HCT116 (cell line): Measurements from ENCODE around the gene PPEF2. TPM values are rescaled to one million over a fixed set of nuclear protein-coding genes. Genes with fewer than 3 reads are reported as not detected.

Experiments used
- ATAC-seq: fragments of 200-7000 bp; cut with Tn5 transposase; 2 replicates; pipeline ENCODE4 v1.9.1; 2020; ENCODE audit warnings: mild to moderate bottlenecking, moderate library complexity
- BruUV-seq: library from RNA; stranded (reverse); fragments of 400-500 nt; replicated peaks from 2 replicates; lab custom pipeline; 2021; lab: Mats Ljungman, UMichigan
- CTCF ChIA-PET: fragments of 300-600 bp; sonication (Branson Sonifier 250); formaldehyde crosslinking; loops from one replicate; lab custom pipeline; 2021; ENCODE audit warnings: antibody characterized with exemption; lab: Charles Lee
- POLR2A ChIA-PET: fragments of 300-600, 350-600 bp; sonication (Branson Sonifier 250); formaldehyde crosslinking; loops from one replicate; lab custom pipeline; 2021; ENCODE audit warnings: antibody characterized with exemption; lab: Charles Lee
- RAD21 ChIA-PET, 2 experiments: fragments of 300-600 bp; sonication (Branson Sonifier 250); formaldehyde crosslinking; loops; one replicate each; lab custom pipeline; 2023; ENCODE audit warnings: low total read pairs in 2 of 2; ENCODE audit not compliant: uncharacterized antibody in 2 of 2, unreplicated experiment in 2 of 2, low non-redundant PET in 1 of 2; lab: Charles Lee
- DNase-seq: peaks from one replicate; pipeline ENCODE4 v3.0.0-alpha.2; 2010; ENCODE audit warnings: low read depth, low spot score
- H2AFZ ChIP-seq: fragments of 200-600 bp; shearing (Covaris generic), sonication (generic); 2 replicates; pipeline ENCODE4 v1.6.1; 2017; ENCODE audit warnings: low read depth, mixed run types, mixed read lengths, antibody characterized with exemption, low read length; ENCODE audit not compliant: poor library complexity, severe bottlenecking
- H3K27ac ChIP-seq: 2 replicates; pipeline ENCODE4 v1.5.1; 2012; ENCODE audit warnings: low read depth, low read length
- H3K27me3 ChIP-seq: fragments of 200-600 bp; sonication (generic); 2 replicates; pipeline ENCODE4 v1.6.1; 2016; ENCODE audit warnings: mixed run types, low read length, mixed read lengths; ENCODE audit not compliant: insufficient read depth
- H3K36me3 ChIP-seq, 2 experiments: fragments of 200-500 bp in 1 of 2; fragments of 200-600 bp in 1 of 2; sonication (Bioruptor generic) in 1 of 2; sonication (generic) in 1 of 2; 2 replicates each; pipeline versions ENCODE4 v1.5.1 to v1.6.1; 2014 to 2016; ENCODE audit warnings: low read length in 2 of 2, inconsistent platforms in 1 of 2, mixed read lengths in 1 of 2, mixed run types in 1 of 2; ENCODE audit not compliant: insufficient read depth in 2 of 2, control insufficient read depth in 1 of 2
- H3K4me1 ChIP-seq, 2 experiments: fragments of 200-600 bp in 1 of 2; sonication (generic) in 1 of 2; 2 replicates each; pipeline versions ENCODE4 v1.5.1 to v1.6.1; 2012 to 2017; ENCODE audit warnings: low read length in 2 of 2, inconsistent platforms in 1 of 2, mild to moderate bottlenecking in 1 of 2, mixed read lengths in 1 of 2, mixed run types in 1 of 2, moderate library complexity in 1 of 2; ENCODE audit not compliant: insufficient read depth in 2 of 2, control insufficient read depth in 1 of 2
- H3K4me2 ChIP-seq: fragments of 200-600 bp; sonication (generic); 2 replicates; pipeline ENCODE4 v1.6.1; 2017; ENCODE audit warnings: mixed run types, low read length, mixed read lengths
- H3K4me3 ChIP-seq, 2 experiments: fragments of 200-600 bp in 1 of 2; sonication (generic) in 1 of 2; replicated peaks in 1 of 2; 2 replicates each; pipeline ENCODE4 v1.5.1; 2011 to 2016; ENCODE audit warnings: low read length in 2 of 2, control low read depth in 1 of 2, low read depth in 1 of 2, mild to moderate bottlenecking in 1 of 2, mixed read lengths in 1 of 2, mixed run types in 1 of 2
- H3K79me2 ChIP-seq: fragments of 200-600 bp; sonication (generic); 2 replicates; pipeline ENCODE4 v1.6.1; 2017; ENCODE audit warnings: mild to moderate bottlenecking, mixed run types, low read length, moderate library complexity, mixed read lengths; ENCODE audit not compliant: insufficient read depth
- H3K9ac ChIP-seq: fragments of 200-600 bp; sonication (generic); 2 replicates; pipeline ENCODE4 v1.6.1; 2016; ENCODE audit warnings: low read length, mixed read lengths
- H3K9me2 ChIP-seq: fragments of 200-600 bp; sonication (generic), shearing (Covaris generic); 2 replicates; pipeline ENCODE4 v1.6.1; 2017; ENCODE audit warnings: mixed run types, mild to moderate bottlenecking, moderate library complexity; ENCODE audit not compliant: insufficient read depth
- H3K9me3 ChIP-seq, 2 experiments: fragments of 200-500 bp in 1 of 2; fragments of 200-600 bp in 1 of 2; sonication (Bioruptor generic) in 1 of 2; sonication (generic) in 1 of 2; 2 replicates each; pipeline ENCODE4 v1.6.1; 2014 to 2017; ENCODE audit warnings: low read length in 2 of 2, mixed read lengths in 2 of 2, inconsistent platforms in 1 of 2, low read depth in 1 of 2, mild to moderate bottlenecking in 1 of 2, mixed run types in 1 of 2, moderate library complexity in 1 of 2; ENCODE audit not compliant: control insufficient read depth in 1 of 2, insufficient read depth in 1 of 2
- H4K20me1 ChIP-seq: fragments of 200-600 bp; sonication (generic), shearing (Covaris generic); 2 replicates; pipeline ENCODE4 v1.6.1; 2017; ENCODE audit warnings: mixed run types, mild to moderate bottlenecking, moderate library complexity; ENCODE audit not compliant: insufficient read depth
- CBX3 ChIP-seq: IDR thresholded peaks from 2 replicates; pipeline ENCODE4 v1.6.1; 2012; ENCODE audit warnings: low read depth
- CEBPB ChIP-seq: IDR thresholded peaks from 2 replicates; pipeline ENCODE4 v1.6.1; 2012; ENCODE audit warnings: low read depth
- EGR1 ChIP-seq: IDR thresholded peaks from 2 replicates; pipeline ENCODE4 v1.6.1; 2012; ENCODE audit warnings: low read depth
- ELF1 ChIP-seq: IDR thresholded peaks from 2 replicates; pipeline ENCODE4 v1.6.1; 2012; ENCODE audit warnings: low read depth, borderline replicate concordance
- EZH2phosphoT487 ChIP-seq: fragments of 200-600 bp; IDR thresholded peaks from 2 replicates; pipeline ENCODE4 v1.6.1; 2018; ENCODE audit warnings: antibody characterized with exemption, borderline replicate concordance
- FOSL1 ChIP-seq: IDR thresholded peaks from 2 replicates; pipeline ENCODE4 v1.6.1; 2012; ENCODE audit warnings: low read depth
- JUND ChIP-seq: IDR thresholded peaks from 2 replicates; pipeline ENCODE4 v1.6.1; 2012
- POLR2A ChIP-seq: IDR thresholded peaks from 2 replicates; pipeline ENCODE4 v1.7.0; 2011; ENCODE audit warnings: borderline replicate concordance; ENCODE audit not compliant: insufficient read depth, insufficient read length; ENCODE audit errors: extremely low read depth
- POLR2AphosphoS5 ChIP-seq: IDR thresholded peaks from 2 replicates; pipeline ENCODE4 v1.6.1; 2011; ENCODE audit warnings: mild to moderate bottlenecking, low read depth, low read length, moderate library complexity
- TCF7L2 ChIP-seq: IDR thresholded peaks from 2 replicates; pipeline ENCODE4 v1.7.0; 2011; ENCODE audit warnings: borderline replicate concordance, inconsistent platforms; ENCODE audit not compliant: insufficient read depth, insufficient read length; ENCODE audit errors: extremely low read depth
- ZFX ChIP-seq: fragments of 450-650 bp; IDR thresholded peaks from 2 replicates; pipeline ENCODE4 v1.6.1; 2017
- intact Hi-C: fragments of 100-400 bp; cut with micrococcal nuclease; formaldehyde crosslinking; loops from 2 replicates; pipeline ENCODE4 v1.10.0; 2022
- total RNA-seq: library from RNA; stranded (reverse); gene quantifications from one replicate; pipeline ENCODE4 v1.2.1, GENCODE V29; 2021; ENCODE audit not compliant: unreplicated experiment
- TF ChIP-seq, protein P1 (sequence below): IDR thresholded peaks from 2 replicates; pipeline ENCODE4 v1.6.1; 2012
- TF ChIP-seq, protein P2 (sequence below): IDR thresholded peaks from 2 replicates; pipeline ENCODE4 v1.6.1; 2011; ENCODE audit warnings: mild to moderate bottlenecking, low read length, moderate library complexity; ENCODE audit not compliant: insufficient replicate concordance; ENCODE audit errors: extremely low read depth
- TF ChIP-seq, protein P3 (sequence below), 3 experiments: fragments of 200-600 bp in 1 of 3; sonication (generic) in 1 of 3; IDR thresholded peaks in 2 of 3; conservative IDR thresholded peaks in 1 of 3; 2 replicates each; pipeline ENCODE4 v1.5.1; 2012 to 2017; ENCODE audit warnings: low read depth in 2 of 3, low read length in 2 of 3, antibody characterized with exemption in 1 of 3, borderline replicate concordance in 1 of 3, control low read depth in 1 of 3, mild to moderate bottlenecking in 1 of 3, mixed read lengths in 1 of 3, mixed run types in 1 of 3, moderate library complexity in 1 of 3; ENCODE audit not compliant: insufficient read depth in 1 of 3

The PPEF2 gene
- total RNA-seq, 1 experiment from 2014 or later = not detected

DNA sequence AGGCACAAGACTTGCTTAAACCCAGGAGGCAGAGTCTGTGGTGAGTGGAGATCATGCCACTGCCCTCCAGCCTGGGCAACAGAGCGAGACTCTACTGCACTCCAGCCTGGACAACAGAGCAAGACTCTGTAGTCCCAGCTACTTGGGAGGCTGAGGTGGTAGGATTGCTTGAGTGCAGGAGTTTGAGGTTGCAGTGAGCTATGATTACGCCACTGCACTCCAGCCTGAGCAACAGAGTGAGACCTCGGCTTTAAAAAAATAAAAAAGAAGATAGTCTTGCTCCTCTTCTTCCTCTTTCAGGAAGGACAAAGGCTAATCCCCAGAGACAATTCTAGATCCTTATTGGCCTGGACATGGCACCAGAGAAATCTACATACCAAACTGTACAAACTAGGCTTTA is 5.7 kb upstream of the PPEF2 start:
- Histone ChIP-seq H3K27ac (no peak overlapping the region), H3K4me1 (no peaks in the 10 kb centered on the region), H2AFZ (no peak overlapping the region), H3K9me2 (no peaks in the 10 kb centered on the region), H3K9ac (no peak overlapping the region), H3K9me3 (peaks cover 0 to 7% of the 10 kb centered on the region in 2 experiments; a peak in 1 of 4 replicates), H3K4me2 (no peak overlapping the region), H3K4me3 (no peak overlapping the region), H4K20me1 (no peaks in the 10 kb centered on the region), H3K27me3 (no peaks in the 10 kb centered on the region), H3K79me2 (no peaks in the 10 kb centered on the region), H3K36me3 (no peaks in the 10 kb centered on the region)
- RAD21 ChIA-PET = no interaction called here
- intact Hi-C loops = no loop called here
- CTCF ChIA-PET = interaction anchor here (1.5 to 3.5 kb wide), 2 partner anchors 8 to 12 kb away, joined by 3 to 14 read pairs; no protein-coding TSS in a partner anchor
- BruUV-seq = no TSS peak
- TF ChIP-seq EGR1 (no peak), POLR2AphosphoS5 (no peak), CBX3 (no peak)
- TF ChIP-seq, protein P1, sequence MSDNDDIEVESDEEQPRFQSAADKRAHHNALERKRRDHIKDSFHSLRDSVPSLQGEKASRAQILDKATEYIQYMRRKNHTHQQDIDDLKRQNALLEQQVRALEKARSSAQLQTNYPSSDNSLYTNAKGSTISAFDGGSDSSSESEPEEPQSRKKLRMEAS = no peak
- TF ChIP-seq, protein P2, sequence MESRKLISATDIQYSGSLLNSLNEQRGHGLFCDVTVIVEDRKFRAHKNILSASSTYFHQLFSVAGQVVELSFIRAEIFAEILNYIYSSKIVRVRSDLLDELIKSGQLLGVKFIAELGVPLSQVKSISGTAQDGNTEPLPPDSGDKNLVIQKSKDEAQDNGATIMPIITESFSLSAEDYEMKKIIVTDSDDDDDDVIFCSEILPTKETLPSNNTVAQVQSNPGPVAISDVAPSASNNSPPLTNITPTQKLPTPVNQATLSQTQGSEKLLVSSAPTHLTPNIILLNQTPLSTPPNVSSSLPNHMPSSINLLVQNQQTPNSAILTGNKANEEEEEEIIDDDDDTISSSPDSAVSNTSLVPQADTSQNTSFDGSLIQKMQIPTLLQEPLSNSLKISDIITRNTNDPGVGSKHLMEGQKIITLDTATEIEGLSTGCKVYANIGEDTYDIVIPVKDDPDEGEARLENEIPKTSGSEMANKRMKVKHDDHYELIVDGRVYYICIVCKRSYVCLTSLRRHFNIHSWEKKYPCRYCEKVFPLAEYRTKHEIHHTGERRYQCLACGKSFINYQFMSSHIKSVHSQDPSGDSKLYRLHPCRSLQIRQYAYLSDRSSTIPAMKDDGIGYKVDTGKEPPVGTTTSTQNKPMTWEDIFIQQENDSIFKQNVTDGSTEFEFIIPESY = no peak
- DNase-seq (no peak), ATAC-seq (no peak)
- POLR2A ChIA-PET = no interaction called here

DNA sequence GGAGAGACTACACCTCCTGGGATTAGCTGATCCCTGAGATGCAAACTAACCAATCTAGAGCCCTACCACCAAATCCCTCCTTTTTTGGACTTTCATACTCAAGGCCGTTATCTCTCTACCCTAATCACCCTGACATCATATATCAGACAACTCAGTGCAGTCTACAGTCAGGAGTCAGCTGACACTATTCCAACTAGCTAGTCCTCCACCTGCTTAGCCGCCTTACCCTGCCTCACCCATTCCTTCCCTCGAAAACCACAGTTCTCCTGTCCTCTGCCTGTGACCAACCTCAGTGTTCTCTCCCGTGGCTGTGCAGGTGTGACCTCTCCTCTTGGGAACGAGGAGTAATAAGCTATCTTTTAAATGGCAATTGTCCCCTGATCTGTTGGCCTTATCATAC is 1.8 kb upstream of the PPEF2 start:
- CTCF ChIA-PET = interaction anchor here (2.2 kb wide), 2 partner anchors 8 to 12 kb away, joined by 5 to 8 read pairs; no protein-coding TSS in a partner anchor
- Histone ChIP-seq H3K9me3 (no peaks in the 10 kb centered on the region), H3K4me1 (no peaks in the 10 kb centered on the region), H3K27me3 (no peaks in the 10 kb centered on the region), H3K4me3 (no peak overlapping the region), H3K4me2 (no peak overlapping the region), H2AFZ (no peak overlapping the region), H4K20me1 (no peaks in the 10 kb centered on the region), H3K9me2 (no peaks in the 10 kb centered on the region), H3K36me3 (no peaks in the 10 kb centered on the region), H3K9ac (no peak overlapping the region), H3K79me2 (no peaks in the 10 kb centered on the region), H3K27ac (no peak overlapping the region)
- RAD21 ChIA-PET = no interaction called here
- POLR2A ChIA-PET = no interaction called here
- ATAC-seq (no peak), DNase-seq (no peak)
- BruUV-seq = no TSS peak
- intact Hi-C loops = loop anchor here (5.0 kb wide), 1 partner anchor 158 kb away; no protein-coding TSS in a partner anchor
- TF ChIP-seq, protein P3, sequence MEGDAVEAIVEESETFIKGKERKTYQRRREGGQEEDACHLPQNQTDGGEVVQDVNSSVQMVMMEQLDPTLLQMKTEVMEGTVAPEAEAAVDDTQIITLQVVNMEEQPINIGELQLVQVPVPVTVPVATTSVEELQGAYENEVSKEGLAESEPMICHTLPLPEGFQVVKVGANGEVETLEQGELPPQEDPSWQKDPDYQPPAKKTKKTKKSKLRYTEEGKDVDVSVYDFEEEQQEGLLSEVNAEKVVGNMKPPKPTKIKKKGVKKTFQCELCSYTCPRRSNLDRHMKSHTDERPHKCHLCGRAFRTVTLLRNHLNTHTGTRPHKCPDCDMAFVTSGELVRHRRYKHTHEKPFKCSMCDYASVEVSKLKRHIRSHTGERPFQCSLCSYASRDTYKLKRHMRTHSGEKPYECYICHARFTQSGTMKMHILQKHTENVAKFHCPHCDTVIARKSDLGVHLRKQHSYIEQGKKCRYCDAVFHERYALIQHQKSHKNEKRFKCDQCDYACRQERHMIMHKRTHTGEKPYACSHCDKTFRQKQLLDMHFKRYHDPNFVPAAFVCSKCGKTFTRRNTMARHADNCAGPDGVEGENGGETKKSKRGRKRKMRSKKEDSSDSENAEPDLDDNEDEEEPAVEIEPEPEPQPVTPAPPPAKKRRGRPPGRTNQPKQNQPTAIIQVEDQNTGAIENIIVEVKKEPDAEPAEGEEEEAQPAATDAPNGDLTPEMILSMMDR (IDR thresholded peaks at IDR 0.05 in 2 of 3, conservative IDR thresholded peaks at IDR 0.05 in 1 of 3; ENCODE audit: borderline replicate concordance in 1 of 3, insufficient read depth in 1 of 3, low read depth in 2 of 3, low read length in 2 of 3) = no peak
- TF ChIP-seq TCF7L2 (no peak), POLR2A (no peak), EZH2phosphoT487 (no peak), ELF1 (no peak), POLR2AphosphoS5 (no peak), JUND (no peak), CBX3 (no peak), ZFX (no peak), FOSL1 (no peak), CEBPB (no peak)
- TF ChIP-seq, protein P2 = no peak
